Effector CD4-positive, alpha-beta T cell (primary cell): Measurements from ENCODE around the gene MAPKAPK3.

ENCODE experiments used
- DNase-seq: peaks from one replicate; pipeline ENCODE4 v3.0.0-alpha.2; 2020
- total RNA-seq: gene quantifications from one replicate; lab custom pipeline; 2026; lab: John Stamatoyannopoulos, UW

MAPKAPK3 gene
- 42.0 reads per million, percentile 64 among the genes with 10 or more reads in this experiment for total RNA-seq

DNA sequence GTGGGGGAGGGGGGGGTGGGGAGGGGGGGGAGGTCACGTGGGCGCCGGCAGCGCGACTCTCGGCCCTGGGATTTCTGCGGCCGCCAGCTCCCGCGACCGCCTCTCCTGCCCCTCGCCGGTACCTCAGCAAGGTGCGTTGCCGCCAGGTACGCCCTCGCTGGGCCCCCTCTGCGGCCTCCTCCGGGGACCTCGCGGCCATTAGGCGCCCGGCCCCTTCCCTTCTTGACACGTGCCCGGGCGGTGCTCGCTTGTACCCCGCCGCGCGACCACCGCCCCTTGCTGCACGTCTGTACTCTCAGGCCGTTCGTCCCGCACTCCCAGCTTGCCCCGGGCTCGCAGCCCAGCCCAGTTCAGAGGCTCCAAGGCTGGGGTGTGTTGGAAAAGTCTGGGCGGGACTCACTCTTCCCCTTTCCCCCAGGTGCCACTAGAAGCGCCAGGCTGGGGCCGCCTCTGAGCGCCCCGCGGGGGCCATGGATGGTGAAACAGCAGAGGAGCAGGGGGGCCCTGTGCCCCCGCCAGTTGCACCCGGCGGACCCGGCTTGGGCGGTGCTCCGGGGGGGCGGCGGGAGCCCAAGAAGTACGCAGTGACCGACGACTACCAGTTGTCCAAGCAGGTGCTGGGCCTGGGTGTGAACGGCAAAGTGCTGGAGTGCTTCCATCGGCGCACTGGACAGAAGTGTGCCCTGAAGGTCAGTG is at the start of gene MAPKAPK3:
TSS of gene MAPKAPK3 (plus strand) at position 56 of the 696 bp plus-strand sequence. CDS start at position 471, 415 bp downstream.
- DNase-seq: peak; percentile 25

DNA sequence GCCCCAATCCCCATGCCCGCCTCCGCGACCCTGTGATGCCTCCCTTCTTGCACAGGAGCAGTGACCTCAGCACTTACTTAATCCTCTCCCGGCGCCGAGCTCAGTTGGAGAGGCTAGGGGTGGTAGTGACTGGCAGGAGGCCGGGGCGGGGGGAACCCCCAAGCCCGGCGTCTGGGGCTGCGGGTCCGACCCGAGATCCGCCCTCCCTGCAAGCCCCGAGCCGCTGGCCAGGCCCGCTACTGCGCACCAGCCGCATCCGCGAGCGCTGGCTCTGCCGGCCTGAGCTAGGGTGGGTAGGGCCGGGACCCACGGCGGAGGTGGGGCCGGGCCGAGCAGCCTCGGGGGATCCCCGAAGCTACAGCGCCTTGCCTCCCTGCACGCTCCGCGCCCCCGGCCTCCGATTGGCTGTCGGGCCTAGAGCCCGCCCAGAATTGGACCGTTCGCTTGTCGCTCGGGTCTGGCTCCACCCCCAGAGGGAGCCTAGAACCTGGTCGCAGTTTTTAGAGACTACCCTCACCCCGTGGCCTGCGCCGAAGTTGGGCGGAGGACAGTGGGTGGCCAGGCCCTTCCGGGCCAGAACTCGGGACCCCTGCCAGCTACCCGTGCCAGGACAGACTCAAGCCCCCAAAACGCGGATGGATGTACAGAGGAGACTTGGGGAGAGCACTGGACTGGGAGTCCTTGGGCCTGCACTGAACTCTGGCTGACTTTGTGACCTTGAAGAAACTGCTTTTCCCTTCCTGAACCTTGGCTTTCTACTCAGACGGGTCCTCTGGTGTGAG is 49.4 kb upstream of the MAPKAPK3 start, which contains the start of gene C3orf18:
TSS of gene C3orf18 (minus strand) at position 362 of the 782 bp plus-strand sequence. CDS start 2,048 bp downstream, outside the sequence.
- DNase-seq: peak; percentile 91

DNA sequence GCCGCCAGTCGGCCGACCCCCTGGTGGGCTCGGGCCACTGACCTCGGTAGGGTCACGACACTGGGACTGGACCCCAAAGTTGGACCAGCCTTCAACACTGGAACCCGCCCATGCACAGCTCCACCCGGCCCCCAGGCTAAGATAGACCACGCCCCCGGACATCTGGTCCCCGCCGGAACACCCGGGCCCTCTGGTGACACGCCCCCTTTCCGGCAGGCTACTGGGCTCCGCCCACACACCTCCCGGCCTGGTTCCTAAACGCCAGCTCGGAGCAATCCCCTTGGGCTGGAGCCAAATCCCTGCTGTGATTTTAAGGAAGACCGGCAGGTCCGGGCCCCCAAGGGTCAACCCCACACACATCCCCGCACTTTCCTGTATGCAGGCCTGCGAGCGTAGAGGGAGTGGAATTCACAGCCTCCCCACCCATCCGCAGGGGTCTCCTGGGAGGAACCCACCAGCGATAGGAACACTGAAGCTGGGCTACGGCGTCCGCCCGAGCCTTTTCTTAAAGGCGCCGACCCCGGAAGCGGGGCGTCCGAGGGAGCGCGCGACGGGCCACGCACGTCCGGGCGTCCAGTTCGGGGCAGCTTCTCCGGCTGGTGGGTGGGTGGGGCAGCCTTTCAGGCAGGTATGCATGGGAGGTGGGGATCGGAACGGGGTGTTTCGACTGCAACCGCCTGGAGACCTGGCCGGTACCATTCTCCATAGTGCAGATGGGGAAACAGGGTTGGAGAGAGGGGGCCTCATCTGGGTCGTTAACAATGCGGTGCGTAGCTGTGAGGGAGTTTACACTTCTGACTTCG is 47.8 kb upstream of the MAPKAPK3 start, which contains the start of gene HEMK1:
TSS of gene HEMK1 (plus strand) at position 576 of the 803 bp plus-strand sequence. CDS start 1,583 bp downstream, outside the sequence.
- peak; percentile 87 for DNase-seq

GRCh38 chr3:50570508-50571279 is 46.3 kb upstream of the MAPKAPK3 start:
- no peak for DNase-seq

DNA sequence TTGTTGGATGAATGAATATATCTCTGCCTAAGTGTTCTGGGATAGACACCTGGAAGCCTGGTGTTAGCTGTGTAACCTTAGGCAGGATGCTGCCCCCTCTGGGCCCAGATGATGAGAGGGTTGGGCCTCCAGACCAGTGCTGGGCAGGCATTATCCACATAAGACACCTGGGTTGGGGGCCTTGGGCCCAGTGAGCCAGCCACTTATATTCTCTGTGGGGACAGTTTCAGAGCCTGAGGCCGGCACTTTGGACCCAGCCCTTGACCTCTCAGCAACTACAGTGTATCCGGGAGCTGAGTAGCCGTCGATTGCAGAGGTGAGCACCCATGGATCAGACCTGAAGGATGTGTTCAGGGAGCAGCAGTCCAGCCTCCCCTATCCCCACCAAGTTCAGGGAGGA is 45.5 kb upstream of the MAPKAPK3 start:
- no peak for DNase-seq

DNA sequence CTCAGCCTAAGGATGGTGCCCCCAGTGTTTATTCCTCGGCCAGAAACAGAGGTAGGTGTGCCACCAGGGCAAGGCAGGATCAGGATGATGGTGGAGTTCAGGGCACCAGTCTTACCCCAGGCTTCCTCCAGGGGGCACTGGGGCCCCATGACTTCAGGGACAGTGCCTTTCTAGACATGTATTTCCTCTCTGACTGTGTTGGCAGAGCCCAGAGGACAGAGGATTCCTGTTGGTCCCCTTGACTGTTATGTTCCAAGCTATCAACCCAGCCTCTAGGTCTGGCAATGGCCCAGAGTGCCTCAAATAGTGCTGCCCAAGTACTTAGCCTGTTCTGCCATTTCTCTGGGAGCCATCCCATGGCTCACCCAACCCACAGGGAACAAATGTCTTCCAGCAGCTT is 44.8 kb upstream of the MAPKAPK3 start:
- DNase-seq: peak; percentile 74

GRCh38 chr3:50572801-50573371 is 44.1 kb upstream of the MAPKAPK3 start:
- no peak for DNase-seq

- no peak for DNase-seq
These were observed 43.1 kb upstream of the MAPKAPK3 start for GRCh38 chr3:50573566-50574443.

- DNase-seq: no peak
These were observed 42.5 kb upstream of the MAPKAPK3 start for GRCh38 chr3:50574444-50574831.

GRCh38 chr3:50575372-50575771 is 41.6 kb upstream of the MAPKAPK3 start:
- no peak for DNase-seq

DNA sequence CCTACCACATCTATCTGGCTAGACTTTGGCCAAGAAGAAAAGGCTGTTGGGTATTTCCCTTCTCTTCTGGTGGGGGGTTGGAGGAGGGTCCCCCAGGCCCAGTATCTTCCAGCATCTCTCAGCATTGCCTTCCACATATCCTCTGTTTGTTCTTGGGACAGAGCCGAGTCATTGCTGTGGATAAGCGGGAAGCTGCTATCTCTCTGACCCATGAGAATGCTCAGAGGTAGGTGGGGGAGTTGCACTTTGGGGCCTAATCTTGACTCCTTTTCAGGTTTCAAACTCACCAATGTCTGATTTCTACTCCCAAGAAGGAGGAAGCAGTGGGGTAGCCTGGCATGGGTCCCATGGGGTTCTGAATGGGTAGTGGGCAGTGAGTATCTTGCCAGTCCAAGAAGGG is 39.6 kb upstream of the MAPKAPK3 start:
- no peak for DNase-seq

- no peak for DNase-seq
These were observed 36.1 kb upstream of the MAPKAPK3 start for GRCh38 chr3:50580683-50581458.

DNA sequence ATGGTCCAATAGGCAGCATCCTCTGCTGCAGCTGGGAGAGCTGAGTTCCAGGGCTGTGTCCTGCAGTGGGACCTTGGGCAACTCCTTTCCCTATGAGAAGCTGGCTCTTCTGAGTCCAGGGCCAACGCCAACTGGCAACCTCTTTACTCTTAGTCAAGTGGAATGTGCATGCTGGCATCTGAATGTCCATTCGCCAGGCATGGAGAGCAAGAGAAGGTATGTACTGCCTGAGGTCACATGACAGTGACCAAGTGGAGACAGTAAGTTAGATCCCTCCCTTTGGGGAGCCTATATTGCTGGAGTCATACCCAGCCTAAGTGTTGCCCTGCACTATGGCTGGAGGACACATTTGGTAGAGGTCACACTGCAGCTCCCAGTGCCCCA is 35.5 kb upstream of the MAPKAPK3 start:
- no peak for DNase-seq

DNA sequence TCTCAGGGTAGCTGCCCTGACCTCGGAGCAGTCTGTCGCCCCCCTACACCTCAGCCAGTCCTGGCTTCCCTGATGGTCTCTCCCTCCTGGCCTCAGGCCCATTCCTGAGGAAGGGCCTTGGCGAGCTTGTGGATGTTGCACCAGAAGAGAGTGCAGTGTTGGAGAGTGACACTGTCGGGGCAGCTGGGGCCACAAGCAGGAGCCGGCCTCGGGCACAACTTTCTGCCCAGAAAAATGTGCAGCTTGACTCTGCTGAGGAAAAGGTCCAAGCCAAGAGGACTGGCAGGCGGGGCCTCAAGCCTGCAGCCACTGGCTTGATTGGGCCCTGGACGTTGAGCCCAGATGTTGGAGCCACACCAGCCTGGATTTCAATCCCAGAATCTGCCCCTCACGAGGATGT is 34.9 kb upstream of the MAPKAPK3 start:
- DNase-seq: no peak

GRCh38 chr3:50583897-50584296 is 33.1 kb upstream of the MAPKAPK3 start:
- DNase-seq: no peak

DNA sequence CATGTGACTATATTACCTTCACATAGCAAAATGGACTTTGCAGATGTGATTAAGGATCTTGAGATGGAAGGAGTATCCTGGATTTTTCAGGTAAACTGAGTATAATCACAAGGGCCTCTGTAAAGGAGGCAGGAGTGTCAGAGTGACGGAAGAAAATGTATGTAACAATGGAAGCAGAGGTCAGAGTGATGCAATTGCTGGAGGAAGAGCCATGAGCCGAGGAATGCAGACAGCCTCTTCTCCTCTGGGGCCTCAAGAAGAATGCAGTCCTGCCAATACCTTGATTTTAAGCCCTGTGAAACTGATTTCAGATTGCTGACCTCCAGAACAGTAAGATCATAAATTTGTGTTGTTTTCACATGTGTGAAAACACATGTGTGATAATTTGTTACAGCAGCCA is 32.6 kb upstream of the MAPKAPK3 start:
- DNase-seq: no peak

DNA sequence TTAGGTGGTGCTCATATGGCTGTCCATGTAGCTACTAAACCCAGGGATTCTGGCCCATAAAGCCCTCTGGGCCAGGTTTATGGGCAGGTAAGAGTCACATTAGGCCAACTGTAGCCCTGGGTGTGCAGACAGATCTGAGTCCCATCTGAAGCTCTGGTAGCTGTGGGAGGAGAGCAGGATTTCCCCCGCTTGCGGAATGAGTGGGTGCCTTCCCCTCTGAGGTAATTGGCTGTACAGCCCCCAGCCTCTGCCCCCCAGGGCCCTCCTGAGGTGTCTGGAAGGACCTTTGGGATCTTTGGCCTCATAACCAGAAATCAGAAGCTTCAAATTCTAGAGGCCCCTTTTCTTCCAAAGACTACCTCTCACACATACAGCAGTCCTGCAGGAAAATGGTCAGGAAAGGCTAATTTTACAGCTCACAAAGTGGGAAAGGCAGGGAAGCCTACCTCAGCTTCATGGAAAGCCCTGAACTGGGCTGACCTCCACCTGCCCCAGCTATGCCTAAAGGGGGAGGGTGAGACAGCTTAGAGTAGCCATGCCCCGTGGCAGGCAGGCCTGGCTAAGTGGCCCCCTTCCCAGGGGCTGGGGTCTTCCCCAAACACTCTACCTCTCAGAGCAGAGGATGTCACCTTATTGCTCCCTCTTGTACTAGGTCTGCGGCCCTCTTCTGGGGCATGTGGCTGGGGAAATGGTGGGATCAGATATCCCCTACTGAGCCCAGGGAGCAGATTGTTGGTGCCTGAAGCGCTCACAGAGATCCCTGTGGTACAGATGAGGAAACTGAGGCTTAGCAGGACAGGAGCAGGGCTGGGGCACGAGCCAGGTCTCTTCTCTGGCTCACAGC is 30.8 kb upstream of the MAPKAPK3 start:
- no peak for DNase-seq

DNA sequence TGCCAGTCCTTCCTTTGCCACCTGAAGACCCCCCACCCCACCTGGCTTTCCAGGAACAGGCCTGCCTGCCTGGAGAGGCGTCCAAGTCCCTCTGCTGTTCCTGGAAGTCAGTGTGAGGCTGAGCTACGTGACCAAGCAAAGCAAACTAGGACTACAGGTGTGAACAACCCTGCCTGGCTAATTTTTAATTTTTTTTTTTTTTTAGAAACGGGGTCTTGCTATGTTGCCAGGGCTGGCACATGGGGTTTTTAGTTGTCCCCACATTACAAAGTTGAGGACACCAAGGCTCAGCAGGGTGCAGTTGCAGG is 30.2 kb upstream of the MAPKAPK3 start:
- DNase-seq: no peak

- DNase-seq: no peak
These were observed 29.6 kb upstream of the MAPKAPK3 start for GRCh38 chr3:50587373-50587772.
